ENCODE measurements around the gene ING5. TPM values are rescaled to one million over a fixed set of nuclear protein-coding genes. Genes with fewer than 3 reads are reported as not detected.
"Not testable (repeated sequence)": the region's sequence is repeated elsewhere in the genome, so short reads cannot be mapped to it uniquely, and the experiment has no call there.

Gene ING5
- total RNA-seq, 4 donors from 2014 or later = 28.1 to 43.8 (median 30.3) TPM

- TF ChIP-seq POLR2AphosphoS5 (IDR thresholded peaks at IDR 0.05) (no peak), EP300 (IDR thresholded peaks at IDR 0.05) (no peak), POLR2A (IDR thresholded peaks at IDR 0.05; ENCODE audit: low read depth) (no peak)
- TF ChIP-seq, protein P1, sequence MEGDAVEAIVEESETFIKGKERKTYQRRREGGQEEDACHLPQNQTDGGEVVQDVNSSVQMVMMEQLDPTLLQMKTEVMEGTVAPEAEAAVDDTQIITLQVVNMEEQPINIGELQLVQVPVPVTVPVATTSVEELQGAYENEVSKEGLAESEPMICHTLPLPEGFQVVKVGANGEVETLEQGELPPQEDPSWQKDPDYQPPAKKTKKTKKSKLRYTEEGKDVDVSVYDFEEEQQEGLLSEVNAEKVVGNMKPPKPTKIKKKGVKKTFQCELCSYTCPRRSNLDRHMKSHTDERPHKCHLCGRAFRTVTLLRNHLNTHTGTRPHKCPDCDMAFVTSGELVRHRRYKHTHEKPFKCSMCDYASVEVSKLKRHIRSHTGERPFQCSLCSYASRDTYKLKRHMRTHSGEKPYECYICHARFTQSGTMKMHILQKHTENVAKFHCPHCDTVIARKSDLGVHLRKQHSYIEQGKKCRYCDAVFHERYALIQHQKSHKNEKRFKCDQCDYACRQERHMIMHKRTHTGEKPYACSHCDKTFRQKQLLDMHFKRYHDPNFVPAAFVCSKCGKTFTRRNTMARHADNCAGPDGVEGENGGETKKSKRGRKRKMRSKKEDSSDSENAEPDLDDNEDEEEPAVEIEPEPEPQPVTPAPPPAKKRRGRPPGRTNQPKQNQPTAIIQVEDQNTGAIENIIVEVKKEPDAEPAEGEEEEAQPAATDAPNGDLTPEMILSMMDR (IDR thresholded peaks at IDR 0.05) = no peak
- intact Hi-C loops (cut with DNase I) = no loop called here
- Histone ChIP-seq H3K9me3 (no peaks in the 10 kb centered on the region), H3K4me1 (peaks cover 0 to 5% (median 5%) of the 10 kb centered on the region in 4 donors), H3K4me3 (no peak overlapping the region), H3K27me3 (no peaks in the 10 kb centered on the region), H3K27ac (replicated peaks in 1 of 4) (no peak overlapping the region), H3K36me3 (peaks cover 48 to 97% (median 82%) of the 10 kb centered on the region in 4 donors)
- no peak for DNase-seq (ENCODE audit: extremely low spot score)
- WGBS = 61% methylated on average over 5 of the region's 5 CpGs
Measured at GRCh38 chr2:241658296-241658695, 43.5 kb upstream of the ING5 start.

DNA sequence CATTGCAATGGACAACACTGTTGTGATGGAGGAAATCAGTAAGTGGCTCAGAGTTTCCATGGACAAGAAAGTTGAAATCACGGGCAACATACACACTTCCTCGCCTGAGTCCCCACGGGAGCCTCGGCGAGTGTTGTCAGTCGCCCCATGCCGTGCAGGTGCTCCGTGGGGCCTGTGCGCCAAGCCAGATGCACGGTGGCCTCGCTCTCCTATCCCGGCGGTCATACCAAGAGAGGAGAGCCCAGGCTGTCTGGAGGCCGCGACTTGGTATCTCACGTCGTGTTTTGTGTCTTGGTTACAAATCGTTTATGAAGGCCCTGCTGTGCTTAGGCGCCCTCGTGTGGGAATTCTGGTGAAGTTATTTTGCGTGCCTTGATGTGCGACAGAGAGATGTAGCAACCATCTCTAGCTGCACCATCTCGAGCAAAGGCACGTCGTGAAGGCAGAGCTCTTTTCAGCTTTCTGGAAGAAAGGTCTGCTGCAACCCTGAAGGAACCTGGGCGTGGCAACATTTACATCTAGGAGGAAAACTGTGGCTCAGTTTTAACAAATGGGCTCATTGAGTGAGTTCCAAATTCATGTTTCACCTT, 42.6 kb upstream of the ING5 start:
- no peaks in the 10 kb centered on the region for H3K9me3 ChIP-seq

GRCh38 chr2:241660593-241661213, 41.1 kb upstream of the ING5 start:
- no peaks in the 10 kb centered on the region for H3K9me3 ChIP-seq
- intact Hi-C loops (cut with DNase I) = no loop called here
- H3K36me3 ChIP-seq = peaks cover 28 to 76% (median 61%) of the 10 kb centered on the region in 4 donors
- WGBS = 94% methylated on average over 13 of the region's 14 CpGs
- no peak overlapping the region for H3K27ac ChIP-seq (replicated peaks in 1 of 4)
- TF ChIP-seq POLR2AphosphoS5 (IDR thresholded peaks at IDR 0.05) (no peak), POLR2A (IDR thresholded peaks at IDR 0.05; ENCODE audit: low read depth) (no peak), EP300 (IDR thresholded peaks at IDR 0.05) (no peak)
- TF ChIP-seq, protein P1 (IDR thresholded peaks at IDR 0.05) = no peak
- no peaks in the 10 kb centered on the region for H3K27me3 ChIP-seq
- peaks cover 0 to 5% (median 5%) of the 10 kb centered on the region in 4 donors for H3K4me1 ChIP-seq
- no peak overlapping the region for H3K4me3 ChIP-seq
- no peak for DNase-seq (ENCODE audit: extremely low spot score)

More for the DNA sequence above, 42.6 kb upstream of the ING5 start:
- 60% methylated on average over 19 of the region's 26 CpGs for WGBS
- no peaks in the 10 kb centered on the region for H3K27me3 ChIP-seq
- peak overlapping the region in 3 of 4 donors; percentile 35 to 52 (median 43) for H3K27ac ChIP-seq (replicated peaks in 1 of 4)
- H3K4me3 ChIP-seq = no peak overlapping the region
- peaks cover 41 to 90% (median 75%) of the 10 kb centered on the region in 4 donors for H3K36me3 ChIP-seq
- DNase-seq (ENCODE audit: extremely low spot score) = no peak
- TF ChIP-seq, protein P1 (IDR thresholded peaks at IDR 0.05) = peak; percentile 64 to 77 (median 68)
- TF ChIP-seq EP300 (IDR thresholded peaks at IDR 0.05) = no peak
- no peak for TF ChIP-seq POLR2A (IDR thresholded peaks at IDR 0.05; ENCODE audit: low read depth)
- TF ChIP-seq POLR2AphosphoS5 (IDR thresholded peaks at IDR 0.05) = peak in 1 of 2 donors; percentile 43
- intact Hi-C loops (cut with DNase I) = no loop called here
- peaks cover 0 to 5% (median 5%) of the 10 kb centered on the region in 4 donors for H3K4me1 ChIP-seq

DNA sequence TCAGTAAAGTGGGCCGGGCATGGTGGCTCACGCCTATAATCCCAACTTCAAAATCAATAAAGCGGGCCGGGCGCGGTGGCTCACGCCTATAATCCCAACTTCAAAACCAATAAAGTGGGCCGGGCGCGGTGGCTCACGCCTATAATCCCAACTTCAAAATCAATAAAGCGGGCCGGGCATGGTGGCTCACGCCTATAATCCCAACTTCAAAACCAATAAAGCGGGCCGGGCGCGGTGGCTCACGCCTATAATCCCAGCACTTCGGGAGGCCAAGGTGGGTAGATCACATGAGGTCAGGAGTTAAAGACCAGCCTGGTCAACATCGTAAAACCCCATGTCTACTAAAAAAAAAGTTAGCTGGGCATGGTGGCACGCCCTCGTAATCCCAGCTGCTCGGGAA, 39.1 kb upstream of the ING5 start:
- H3K9me3 ChIP-seq; H3K4me3 ChIP-seq; DNase-seq (ENCODE audit: extremely low spot score); H3K4me1 ChIP-seq; H3K27me3 ChIP-seq; intact Hi-C loops (cut with DNase I); H3K27ac ChIP-seq (replicated peaks in 1 of 4): not testable (repeated sequence)
- peaks cover 29 to 74% (median 59%) of the 10 kb centered on the region in 4 donors for H3K36me3 ChIP-seq
- 90% methylated on average over 16 of the region's 24 CpGs for WGBS

GRCh38 chr2:241665731-241666440, 36.0 kb upstream of the ING5 start:
- TF ChIP-seq POLR2A (IDR thresholded peaks at IDR 0.05; ENCODE audit: low read depth) = no peak
- TF ChIP-seq, protein P1 (IDR thresholded peaks at IDR 0.05) = no peak
- no peak for TF ChIP-seq EP300 (IDR thresholded peaks at IDR 0.05)
- TF ChIP-seq POLR2AphosphoS5 (IDR thresholded peaks at IDR 0.05) = no peak
- Histone ChIP-seq H3K27me3 (no peaks in the 10 kb centered on the region), H3K27ac (replicated peaks in 1 of 4) (no peak overlapping the region), H3K9me3 (no peaks in the 10 kb centered on the region), H3K4me1 (no peaks in the 10 kb centered on the region), H3K36me3 (peaks cover 40 to 74% (median 59%) of the 10 kb centered on the region in 4 donors), H3K4me3 (no peak overlapping the region)
- intact Hi-C loops (cut with DNase I) = no loop called here
- no peak for DNase-seq (ENCODE audit: extremely low spot score)
- 84% methylated on average over 23 of the region's 23 CpGs for WGBS
